ENCODE results near the gene LNPK. TPM values are rescaled to one million over a fixed set of nuclear protein-coding genes. Genes with fewer than 3 reads are reported as not detected.

LNPK gene
- total and polyA plus RNA-seq, 2 of the 4 experiments (the other 2 are of a cell fraction) = 18.7 to 48.6 TPM

- in situ Hi-C loops (cut with MboI; ENCODE audit: low sequenced_read_pairs) = no loop called here
- Histone ChIP-seq H3K27me3 (ENCODE audit: control insufficient read depth, insufficient read depth, low read length) (no peaks in the 10 kb centered on the region), H3K4ac (ENCODE audit: low read depth, low read length) (no peak overlapping the region), H2BK5ac (ENCODE audit: low read depth, low read length, poor library complexity, severe bottlenecking) (no peak overlapping the region), H2AK9ac (replicated peaks; ENCODE audit: low read depth, low read length, poor library complexity) (no peak overlapping the region), H3K18ac (ENCODE audit: low read depth, low read length) (no peak overlapping the region), H3K4me1 (ENCODE audit: control insufficient read depth, insufficient read depth, low read length) (no peaks in the 10 kb centered on the region), H2BK20ac (ENCODE audit: low read depth, low read length) (no peak overlapping the region), H3K9me1 (ENCODE audit: insufficient read depth, low read length) (no peaks in the 10 kb centered on the region), H3K27ac (ENCODE audit: insufficient read depth, low read length) (no peak overlapping the region), H2BK15ac (ENCODE audit: low read depth, low read length) (no peak overlapping the region), H4K5ac (ENCODE audit: low read depth, low read length) (no peak overlapping the region), H3K9ac (ENCODE audit: low read depth, low read length) (no peak overlapping the region), H4K91ac (ENCODE audit: insufficient read depth, low read depth, low read length) (no peak overlapping the region), H3K36me3 (ENCODE audit: control insufficient read depth, insufficient read depth, low read length) (peaks cover 3% of the 10 kb centered on the region; the same call in 1 of the 2 replicates), H2AFZ (replicated peaks; ENCODE audit: low read length, poor library complexity) (no peak overlapping the region), H2AK5ac (ENCODE audit: low read depth, low read length) (no peak overlapping the region), H3K9me3 (ENCODE audit: control insufficient read depth, insufficient read depth, low read length) (no peaks in the 10 kb centered on the region), H4K20me1 (ENCODE audit: insufficient read depth, low read length) (no peaks in the 10 kb centered on the region), H3K4me2 (ENCODE audit: low read depth, low read length) (no peak overlapping the region), H3K14ac (replicated peaks; ENCODE audit: low read depth, low read length) (no peak overlapping the region), H3K23ac (ENCODE audit: low read depth, low read length) (no peak overlapping the region), H4K8ac (ENCODE audit: low read depth in 2 of 2, low read length in 2 of 2) (no peak overlapping the region), H2BK120ac (ENCODE audit: low read depth, low read length) (no peak overlapping the region), H3K79me1 (ENCODE audit: low read depth in 1 of 2, low read length in 2 of 2) (no peaks in the 10 kb centered on the region), H3K4me3 (ENCODE audit: insufficient read depth, low read depth, low read length) (no peak overlapping the region), H3K56ac (ENCODE audit: extremely low read depth, insufficient read depth, low read length) (no peak overlapping the region)
- TF ChIP-seq MAZ (IDR thresholded peaks at IDR 0.05; ENCODE audit: borderline replicate concordance, low read depth, low read length) (no peak), CHD1 (IDR thresholded peaks at IDR 0.05; ENCODE audit: low read depth, low read length) (no peak), RCOR1 (IDR thresholded peaks at IDR 0.05; ENCODE audit: insufficient replicate concordance, low read length) (no peak), NFE2L2 (IDR thresholded peaks at IDR 0.05; ENCODE audit: low read depth, low read length) (no peak), MXI1 (IDR thresholded peaks at IDR 0.05; ENCODE audit: borderline replicate concordance, low read depth, low read length) (no peak)
- TF ChIP-seq, protein P1, sequence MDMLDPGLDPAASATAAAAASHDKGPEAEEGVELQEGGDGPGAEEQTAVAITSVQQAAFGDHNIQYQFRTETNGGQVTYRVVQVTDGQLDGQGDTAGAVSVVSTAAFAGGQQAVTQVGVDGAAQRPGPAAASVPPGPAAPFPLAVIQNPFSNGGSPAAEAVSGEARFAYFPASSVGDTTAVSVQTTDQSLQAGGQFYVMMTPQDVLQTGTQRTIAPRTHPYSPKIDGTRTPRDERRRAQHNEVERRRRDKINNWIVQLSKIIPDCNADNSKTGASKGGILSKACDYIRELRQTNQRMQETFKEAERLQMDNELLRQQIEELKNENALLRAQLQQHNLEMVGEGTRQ (IDR thresholded peaks at IDR 0.05; ENCODE audit: low read depth, low read length) = no peak
- dilution Hi-C loops (cut with HindIII; ENCODE audit: low sequenced_read_pairs, unreplicated experiment) = no loop called here
- ATAC-seq (ENCODE audit: low read depth) (no peak), DNase-seq (no peak)
- ChIA-PET CTCF (interaction anchor here (0.6 kb wide), 1 partner anchor 17 kb away, joined by 3 read pairs; no protein-coding TSS in a partner anchor), POLR2A (ENCODE audit: unreplicated experiment) (no interaction called here)
- intact Hi-C loops (cut with micrococcal nuclease) = no loop called here
- WGBS, 2 experiments (ENCODE audit: extremely low coverage in 2 of 2, insufficient read length in 1 of 2) = no CpG with 5 or more reads among the region's 3 CpGs
- no TSS peak for BruUV-seq (replicated peaks)
These were observed 66.5 kb downstream of the LNPK start for GRCh38 chr2:175935289-175936181.
